GM21515 (cell line): ENCODE results near the gene ERI2.

ENCODE experiments used
- ATAC-seq: cut with Tn5 transposase; IDR thresholded peaks from one replicate; pipeline ENCODE4 v1.9.1; 2021; ENCODE audit not compliant: unreplicated experiment

Gene ERI2, protein sequence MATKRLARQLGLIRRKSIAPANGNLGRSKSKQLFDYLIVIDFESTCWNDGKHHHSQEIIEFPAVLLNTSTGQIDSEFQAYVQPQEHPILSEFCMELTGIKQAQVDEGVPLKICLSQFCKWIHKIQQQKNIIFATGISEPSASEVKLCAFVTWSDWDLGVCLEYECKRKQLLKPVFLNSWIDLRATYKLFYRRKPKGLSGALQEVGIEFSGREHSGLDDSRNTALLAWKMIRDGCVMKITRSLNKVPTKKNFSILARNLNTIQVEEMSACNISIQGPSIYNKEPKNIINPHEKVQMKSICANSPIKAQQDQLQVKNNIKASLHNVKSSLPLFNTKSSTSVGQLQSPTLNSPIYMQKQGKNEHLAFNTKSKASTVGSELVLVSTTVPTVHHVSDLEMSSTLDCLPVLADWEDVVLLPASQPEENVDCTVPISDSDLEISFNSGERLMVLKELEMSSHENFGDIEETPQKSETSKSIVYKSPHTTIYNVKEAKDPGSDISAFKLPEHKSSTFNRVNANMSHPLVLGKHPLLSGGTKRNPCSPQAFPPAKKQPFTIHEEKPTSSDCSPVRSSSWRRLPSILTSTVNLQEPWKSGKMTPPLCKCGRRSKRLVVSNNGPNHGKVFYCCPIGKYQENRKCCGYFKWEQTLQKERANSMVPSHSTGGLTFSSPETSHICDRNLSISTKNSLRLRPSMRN

DNA sequence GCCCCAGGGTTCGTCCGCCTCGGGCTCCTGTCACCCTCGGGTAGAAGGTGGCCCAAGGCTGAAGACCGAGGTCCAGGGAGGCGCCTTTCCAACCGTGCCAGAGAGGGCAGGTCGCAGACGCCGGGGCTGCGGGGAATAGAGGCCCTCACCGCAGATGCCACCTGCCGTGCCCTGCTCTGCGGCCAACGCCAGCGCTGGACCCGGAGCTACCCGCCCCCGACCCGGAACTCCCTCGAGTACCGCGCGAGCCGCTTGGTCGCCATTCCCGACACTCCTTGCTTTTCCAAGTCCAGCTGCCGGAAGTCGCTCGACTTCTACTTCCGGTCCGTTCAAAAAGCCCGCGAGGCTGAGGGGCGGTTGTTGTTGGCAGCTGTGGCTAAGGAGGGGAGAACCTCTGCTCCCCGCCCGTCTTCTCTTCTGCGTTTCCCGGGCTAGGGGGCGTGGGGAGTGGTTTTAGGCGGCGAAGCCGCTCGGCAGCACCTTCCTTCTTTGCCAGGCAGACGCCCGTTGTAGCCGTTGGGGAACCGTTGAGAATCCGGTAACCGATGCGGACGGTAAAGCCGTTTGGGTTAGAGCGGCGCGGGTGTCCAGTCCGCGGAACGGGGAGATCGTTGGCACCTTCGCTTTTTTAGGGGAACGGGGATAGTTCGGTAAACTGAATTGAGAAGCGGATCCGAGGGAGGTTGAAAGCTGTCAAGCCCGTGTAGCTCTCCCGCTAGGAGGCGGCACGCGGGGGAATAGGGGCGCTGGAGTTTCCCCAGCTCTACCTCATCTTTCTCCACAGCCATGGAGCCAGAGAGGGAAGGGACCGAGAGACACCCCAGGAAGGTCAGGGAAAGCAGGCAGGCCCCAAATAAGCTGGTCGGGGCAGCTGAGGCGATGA lies at the start of gene ERI2, which contains the start of gene REXO5:
Gene ERI2 (minus strand): TSS at position 305 of the 883 bp plus-strand sequence. CDS start 42 bp downstream, at position 263.
Gene REXO5 (plus strand): TSS at position 360 of the 883 bp plus-strand sequence. CDS start 427 bp downstream, at position 787.
- ATAC-seq, result peak; percentile 64

- no peak for ATAC-seq
These were observed 48.7 kb upstream of the ERI2 start for GRCh38 chr16:20854963-20855362.

- no peak for ATAC-seq
These were observed 47.8 kb upstream of the ERI2 start for GRCh38 chr16:20853981-20854620.

- no peak for ATAC-seq
These were observed 46.9 kb upstream of the ERI2 start for GRCh38 chr16:20853143-20853542.

DNA sequence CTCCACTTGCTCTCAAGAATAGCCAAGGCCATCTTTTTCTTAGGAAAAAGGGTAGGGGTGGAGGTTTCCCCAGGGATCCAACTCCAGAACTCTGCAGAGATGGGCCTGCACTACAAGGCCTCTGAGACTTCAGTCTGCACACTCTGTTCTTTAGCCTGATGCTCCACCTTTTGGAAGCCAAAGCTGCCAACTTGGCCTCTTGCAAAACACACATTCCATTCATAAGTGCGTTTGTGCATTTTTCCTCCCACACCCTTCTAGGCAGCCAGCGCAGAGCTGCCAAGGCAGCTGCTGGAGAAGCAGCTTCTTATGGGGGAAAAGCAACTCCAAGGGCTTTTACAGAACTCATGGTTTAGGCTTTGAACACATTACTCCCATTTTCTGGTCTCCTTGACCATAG lies 45.3 kb upstream of the ERI2 start:
- ATAC-seq, result no peak

DNA sequence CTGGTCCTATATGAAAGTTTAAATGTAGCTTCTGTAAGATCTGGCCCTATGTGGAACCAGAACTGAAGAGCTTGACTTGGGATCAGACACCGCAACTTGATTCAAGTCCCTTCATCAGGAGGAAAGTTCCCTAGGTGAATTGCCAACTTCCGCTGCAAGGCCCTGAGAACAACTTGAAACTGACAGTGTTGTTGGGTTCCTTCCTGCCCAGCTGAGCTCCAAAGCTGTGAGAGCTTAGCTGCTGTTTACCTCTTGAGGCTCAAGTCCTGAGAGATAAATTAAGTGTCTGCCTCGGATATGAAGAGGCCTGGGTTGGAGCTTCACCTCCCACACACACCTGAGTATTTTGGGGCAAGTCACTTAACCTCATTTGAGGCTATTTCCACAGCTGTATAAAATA lies 44.7 kb upstream of the ERI2 start:
- ATAC-seq, result no peak

GRCh38 chr16:20849589-20850390 lies 43.5 kb upstream of the ERI2 start:
- ATAC-seq, result no peak

- no peak for ATAC-seq
These were observed 41.3 kb upstream of the ERI2 start for GRCh38 chr16:20847550-20847949.

DNA sequence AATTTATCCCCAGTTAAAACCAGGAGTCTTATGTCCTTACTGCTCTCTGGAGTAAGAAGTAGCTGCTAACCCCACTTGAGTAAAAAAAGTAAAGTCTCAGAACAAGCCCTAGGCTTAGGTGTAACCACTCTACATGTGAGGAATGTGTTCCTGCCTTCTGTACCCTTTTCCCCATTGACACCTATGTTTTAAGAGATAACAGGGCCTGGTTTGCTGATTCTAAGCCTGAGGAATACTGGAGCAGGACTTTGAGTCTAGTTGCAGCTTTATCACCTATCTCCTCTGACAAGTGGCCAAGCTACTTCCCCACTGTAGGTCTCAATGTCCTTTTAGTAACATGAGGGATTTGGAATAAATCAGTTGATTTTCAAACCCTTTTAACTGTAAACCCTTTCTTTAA lies 40.3 kb upstream of the ERI2 start:
- no peak for ATAC-seq

- ATAC-seq, result no peak
These were observed 39.8 kb upstream of the ERI2 start for GRCh38 chr16:20846030-20846429.

- ATAC-seq, result no peak
These were observed 38.3 kb upstream of the ERI2 start for GRCh38 chr16:20844588-20844987.

GRCh38 chr16:20844054-20844453 lies 37.8 kb upstream of the ERI2 start:
- no peak for ATAC-seq

DNA sequence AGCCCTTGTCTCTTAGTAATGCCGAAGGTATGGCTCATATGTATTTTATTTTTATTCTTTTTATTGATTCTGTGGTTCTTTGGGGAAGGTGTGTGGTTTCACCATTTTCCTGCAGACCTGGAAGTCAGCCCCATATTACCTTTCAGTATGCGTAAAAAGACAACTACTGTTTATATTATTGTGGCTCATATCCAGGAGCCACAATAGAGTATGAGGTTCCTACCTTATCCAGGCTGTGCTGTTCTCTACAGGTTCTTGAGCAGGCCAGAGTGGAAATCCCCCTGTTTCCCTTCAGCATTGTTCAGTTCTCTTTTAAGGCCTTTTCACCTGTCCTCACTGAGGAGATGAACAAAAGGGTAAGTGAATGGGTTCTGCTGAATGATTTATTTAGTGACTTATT lies 33.2 kb upstream of the ERI2 start:
- no peak for ATAC-seq

GRCh38 chr16:20838240-20838639 lies 32.0 kb upstream of the ERI2 start:
- no peak for ATAC-seq

GRCh38 chr16:20833086-20833485 lies 26.8 kb upstream of the ERI2 start:
- no peak for ATAC-seq

GRCh38 chr16:20830372-20830771 lies 24.1 kb upstream of the ERI2 start:
- ATAC-seq, result no peak

GRCh38 chr16:20829536-20829935 lies 23.3 kb upstream of the ERI2 start:
- ATAC-seq, result no peak

DNA sequence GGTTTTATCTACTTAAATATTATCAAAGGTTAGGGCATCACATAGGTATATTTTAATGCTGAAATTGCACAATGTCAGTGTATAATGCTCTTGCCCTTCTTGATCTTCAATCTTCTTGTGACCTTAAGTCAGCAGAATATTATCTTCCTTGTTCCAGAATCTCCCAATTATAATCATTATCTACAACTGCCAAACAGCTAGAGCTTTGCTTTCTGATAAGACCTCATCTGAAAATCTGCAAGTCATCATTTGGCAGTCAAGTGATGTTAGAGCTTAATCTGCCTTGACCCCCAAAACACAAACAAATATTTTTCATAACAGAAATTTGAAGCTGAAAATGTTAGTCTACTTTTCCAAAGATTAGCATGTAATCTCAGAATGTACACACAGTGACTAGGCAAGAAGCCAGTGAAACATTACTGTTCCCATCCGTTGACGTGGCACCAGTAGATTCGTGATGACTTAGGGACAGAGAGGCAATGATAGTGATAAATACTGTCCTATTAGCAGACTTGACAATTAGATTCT lies 19.8 kb upstream of the ERI2 start:
- ATAC-seq, result no peak

- no peak for ATAC-seq
These were observed 16.5 kb upstream of the ERI2 start for GRCh38 chr16:20822521-20823325.
